Measurements from ENCODE around the gene ESRP2.

Gene ESRP2

DNA sequence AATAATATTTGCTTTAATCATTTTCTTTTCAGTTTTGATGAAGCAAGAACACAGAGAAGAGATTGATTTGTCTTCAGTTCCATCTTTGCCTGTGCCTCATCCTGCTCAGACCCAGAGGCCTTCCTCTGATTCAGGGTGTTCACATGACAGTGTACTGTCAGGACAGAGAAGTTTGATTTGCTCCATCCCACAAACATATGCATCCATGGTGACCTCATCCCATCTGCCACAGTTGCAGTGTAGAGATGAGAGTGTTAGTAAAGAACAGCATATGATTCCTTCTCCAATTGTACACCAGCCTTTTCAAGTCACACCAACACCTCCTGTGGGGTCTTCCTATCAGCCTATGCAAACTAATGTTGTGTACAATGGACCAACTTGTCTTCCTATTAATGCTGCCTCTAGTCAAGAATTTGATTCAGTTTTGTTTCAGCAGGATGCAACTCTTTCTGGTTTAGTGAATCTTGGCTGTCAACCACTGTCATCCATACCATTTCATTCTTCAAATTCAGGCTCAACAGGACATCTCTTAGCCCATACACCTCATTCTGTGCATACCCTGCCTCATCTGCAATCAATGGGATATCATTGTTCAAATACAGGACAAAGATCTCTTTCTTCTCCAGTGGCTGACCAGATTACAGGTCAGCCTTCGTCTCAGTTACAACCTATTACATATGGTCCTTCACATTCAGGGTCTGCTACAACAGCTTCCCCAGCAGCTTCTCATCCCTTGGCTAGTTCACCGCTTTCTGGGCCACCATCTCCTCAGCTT is 45.0 kb downstream of the ESRP2 start:
- TF ChIP-seq FOXM1 (IDR thresholded peaks at IDR 0.05; ENCODE audit: borderline replicate concordance, low read depth) (no peak), TCF12 (IDR thresholded peaks at IDR 0.05; ENCODE audit: low read depth) (no peak), CREB1 (IDR thresholded peaks at IDR 0.05; ENCODE audit: low read depth) (no peak), EP300 (IDR thresholded peaks at IDR 0.05; ENCODE audit: borderline replicate concordance) (no peak), TAF1 (IDR thresholded peaks at IDR 0.05; ENCODE audit: low read depth) (no peak), NFIC (IDR thresholded peaks at IDR 0.05) (no peak), YY1 (IDR thresholded peaks at IDR 0.05; ENCODE audit: low read depth) (no peak), ZBTB7A (IDR thresholded peaks at IDR 0.05; ENCODE audit: low read depth) (no peak), CEBPB (IDR thresholded peaks at IDR 0.05) (no peak), TEAD4 (IDR thresholded peaks at IDR 0.05) (no peak), EGR1 (IDR thresholded peaks at IDR 0.05) (no peak)
- TF ChIP-seq, protein P1, sequence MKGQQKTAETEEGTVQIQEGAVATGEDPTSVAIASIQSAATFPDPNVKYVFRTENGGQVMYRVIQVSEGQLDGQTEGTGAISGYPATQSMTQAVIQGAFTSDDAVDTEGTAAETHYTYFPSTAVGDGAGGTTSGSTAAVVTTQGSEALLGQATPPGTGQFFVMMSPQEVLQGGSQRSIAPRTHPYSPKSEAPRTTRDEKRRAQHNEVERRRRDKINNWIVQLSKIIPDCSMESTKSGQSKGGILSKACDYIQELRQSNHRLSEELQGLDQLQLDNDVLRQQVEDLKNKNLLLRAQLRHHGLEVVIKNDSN (IDR thresholded peaks at IDR 0.05) = no peak
- TF ChIP-seq, protein P2, sequence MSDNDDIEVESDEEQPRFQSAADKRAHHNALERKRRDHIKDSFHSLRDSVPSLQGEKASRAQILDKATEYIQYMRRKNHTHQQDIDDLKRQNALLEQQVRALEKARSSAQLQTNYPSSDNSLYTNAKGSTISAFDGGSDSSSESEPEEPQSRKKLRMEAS (IDR thresholded peaks at IDR 0.05) = no peak

DNA sequence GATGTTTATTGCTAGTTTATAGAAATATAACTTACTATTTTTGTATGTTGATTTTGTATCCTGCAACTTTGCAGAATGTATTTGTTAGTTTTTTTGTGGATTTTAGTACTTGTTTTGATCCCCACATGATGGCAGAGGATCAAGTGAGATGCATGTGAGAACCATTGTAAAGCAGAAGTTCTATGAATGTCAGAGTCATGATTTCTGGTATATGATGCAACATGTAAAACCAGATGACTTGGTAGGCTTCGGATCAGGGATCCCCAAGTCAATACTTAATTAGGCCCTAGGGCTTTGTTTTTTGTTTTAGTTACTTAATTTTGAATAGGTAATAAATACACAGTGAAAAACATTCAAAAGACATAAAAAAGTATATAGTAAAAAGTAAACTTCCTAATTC is 45.8 kb downstream of the ESRP2 start:
- TF ChIP-seq EP300 (IDR thresholded peaks at IDR 0.05; ENCODE audit: borderline replicate concordance) (no peak), TCF12 (IDR thresholded peaks at IDR 0.05; ENCODE audit: low read depth) (no peak), FOXM1 (IDR thresholded peaks at IDR 0.05; ENCODE audit: borderline replicate concordance, low read depth) (no peak), TAF1 (IDR thresholded peaks at IDR 0.05; ENCODE audit: low read depth) (no peak), CEBPB (IDR thresholded peaks at IDR 0.05) (no peak), EGR1 (IDR thresholded peaks at IDR 0.05) (no peak), CREB1 (IDR thresholded peaks at IDR 0.05; ENCODE audit: low read depth) (no peak), NFIC (IDR thresholded peaks at IDR 0.05) (no peak), RAD21 (IDR thresholded peaks at IDR 0.05; ENCODE audit: low read depth) (no peak)
- TF ChIP-seq, protein P2 (IDR thresholded peaks at IDR 0.05) = no peak
- TF ChIP-seq, protein P1 (IDR thresholded peaks at IDR 0.05) = no peak

DNA sequence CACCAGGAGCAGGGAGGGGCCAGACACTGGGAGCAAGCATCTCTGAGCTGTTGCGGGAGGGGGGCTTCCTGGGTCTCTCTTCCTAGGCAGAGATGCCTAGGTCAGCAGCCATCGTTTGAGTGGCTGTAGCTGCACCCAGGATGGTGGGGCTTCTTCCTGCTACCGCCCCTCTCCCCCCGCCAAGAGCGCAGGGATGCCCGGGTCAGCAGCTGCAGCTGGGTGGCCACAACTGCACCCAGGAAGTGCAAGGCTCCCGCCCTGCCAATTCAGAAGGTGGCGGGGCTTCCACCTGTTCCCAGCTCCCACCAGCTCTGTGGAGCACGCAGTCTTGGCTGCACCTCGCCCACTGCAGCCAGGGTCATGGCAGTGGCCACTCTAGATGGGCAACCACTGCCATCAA is 47.8 kb downstream of the ESRP2 start:
- TF ChIP-seq TAF1 (IDR thresholded peaks at IDR 0.05; ENCODE audit: low read depth) (no peak), RAD21 (IDR thresholded peaks at IDR 0.05; ENCODE audit: low read depth) (no peak), TCF12 (IDR thresholded peaks at IDR 0.05; ENCODE audit: low read depth) (no peak), YY1 (IDR thresholded peaks at IDR 0.05; ENCODE audit: low read depth) (no peak), EGR1 (IDR thresholded peaks at IDR 0.05) (no peak), EP300 (IDR thresholded peaks at IDR 0.05; ENCODE audit: borderline replicate concordance) (no peak), NFIC (IDR thresholded peaks at IDR 0.05) (no peak)
- TF ChIP-seq, protein P2 (IDR thresholded peaks at IDR 0.05) = no peak
- TF ChIP-seq, protein P1 (IDR thresholded peaks at IDR 0.05) = no peak
- TF ChIP-seq, protein P3, sequence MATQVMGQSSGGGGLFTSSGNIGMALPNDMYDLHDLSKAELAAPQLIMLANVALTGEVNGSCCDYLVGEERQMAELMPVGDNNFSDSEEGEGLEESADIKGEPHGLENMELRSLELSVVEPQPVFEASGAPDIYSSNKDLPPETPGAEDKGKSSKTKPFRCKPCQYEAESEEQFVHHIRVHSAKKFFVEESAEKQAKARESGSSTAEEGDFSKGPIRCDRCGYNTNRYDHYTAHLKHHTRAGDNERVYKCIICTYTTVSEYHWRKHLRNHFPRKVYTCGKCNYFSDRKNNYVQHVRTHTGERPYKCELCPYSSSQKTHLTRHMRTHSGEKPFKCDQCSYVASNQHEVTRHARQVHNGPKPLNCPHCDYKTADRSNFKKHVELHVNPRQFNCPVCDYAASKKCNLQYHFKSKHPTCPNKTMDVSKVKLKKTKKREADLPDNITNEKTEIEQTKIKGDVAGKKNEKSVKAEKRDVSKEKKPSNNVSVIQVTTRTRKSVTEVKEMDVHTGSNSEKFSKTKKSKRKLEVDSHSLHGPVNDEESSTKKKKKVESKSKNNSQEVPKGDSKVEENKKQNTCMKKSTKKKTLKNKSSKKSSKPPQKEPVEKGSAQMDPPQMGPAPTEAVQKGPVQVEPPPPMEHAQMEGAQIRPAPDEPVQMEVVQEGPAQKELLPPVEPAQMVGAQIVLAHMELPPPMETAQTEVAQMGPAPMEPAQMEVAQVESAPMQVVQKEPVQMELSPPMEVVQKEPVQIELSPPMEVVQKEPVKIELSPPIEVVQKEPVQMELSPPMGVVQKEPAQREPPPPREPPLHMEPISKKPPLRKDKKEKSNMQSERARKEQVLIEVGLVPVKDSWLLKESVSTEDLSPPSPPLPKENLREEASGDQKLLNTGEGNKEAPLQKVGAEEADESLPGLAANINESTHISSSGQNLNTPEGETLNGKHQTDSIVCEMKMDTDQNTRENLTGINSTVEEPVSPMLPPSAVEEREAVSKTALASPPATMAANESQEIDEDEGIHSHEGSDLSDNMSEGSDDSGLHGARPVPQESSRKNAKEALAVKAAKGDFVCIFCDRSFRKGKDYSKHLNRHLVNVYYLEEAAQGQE (IDR thresholded peaks at IDR 0.05; ENCODE audit: low read depth) = no peak

DNA sequence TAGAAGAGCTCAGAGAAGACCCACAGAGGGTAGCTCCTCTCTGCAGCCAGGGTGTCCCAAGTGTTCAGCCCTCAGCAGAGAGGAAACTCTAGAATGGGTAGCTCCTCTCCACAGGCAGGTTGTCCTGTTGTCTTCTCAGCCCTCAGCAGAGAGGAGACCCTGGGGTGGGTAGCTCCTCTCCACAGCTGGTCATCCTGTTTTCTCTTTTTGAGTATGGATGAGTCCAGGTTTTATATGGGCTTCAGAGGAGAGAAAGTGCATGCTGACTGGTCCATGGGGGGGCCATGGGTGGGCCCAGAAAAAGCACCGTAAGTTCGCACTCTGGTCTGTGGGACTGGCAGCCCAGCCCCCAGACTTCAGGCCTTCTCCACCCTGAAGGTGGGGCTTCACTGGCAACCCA is 48.4 kb downstream of the ESRP2 start:
- TF ChIP-seq, protein P3 (IDR thresholded peaks at IDR 0.05; ENCODE audit: low read depth) = no peak
- TF ChIP-seq CREB1 (IDR thresholded peaks at IDR 0.05; ENCODE audit: low read depth) (no peak), RAD21 (IDR thresholded peaks at IDR 0.05; ENCODE audit: low read depth) (no peak), YY1 (IDR thresholded peaks at IDR 0.05; ENCODE audit: low read depth) (no peak), EGR1 (IDR thresholded peaks at IDR 0.05) (no peak), FOXM1 (IDR thresholded peaks at IDR 0.05; ENCODE audit: borderline replicate concordance, low read depth) (no peak), TAF1 (IDR thresholded peaks at IDR 0.05; ENCODE audit: low read depth) (no peak), ZBTB7A (IDR thresholded peaks at IDR 0.05; ENCODE audit: low read depth) (no peak), TEAD4 (IDR thresholded peaks at IDR 0.05) (no peak), NFIC (IDR thresholded peaks at IDR 0.05) (no peak)
- TF ChIP-seq, protein P1 (IDR thresholded peaks at IDR 0.05) = no peak
- TF ChIP-seq, protein P2 (IDR thresholded peaks at IDR 0.05) = no peak

Data from Ishikawa (cell line).